HuH-7 (cell line): ENCODE data around the gene SMIM36.
"Not testable (repeated sequence)": the region's sequence is repeated elsewhere in the genome, so short reads cannot be mapped to it uniquely, and the experiment has no call there.

Experiments used
- DNase-seq: peaks from one replicate; pipeline ENCODE4 v3.0.0; 2011; ENCODE audit warnings: low spot score

The SMIM36 gene

DNA sequence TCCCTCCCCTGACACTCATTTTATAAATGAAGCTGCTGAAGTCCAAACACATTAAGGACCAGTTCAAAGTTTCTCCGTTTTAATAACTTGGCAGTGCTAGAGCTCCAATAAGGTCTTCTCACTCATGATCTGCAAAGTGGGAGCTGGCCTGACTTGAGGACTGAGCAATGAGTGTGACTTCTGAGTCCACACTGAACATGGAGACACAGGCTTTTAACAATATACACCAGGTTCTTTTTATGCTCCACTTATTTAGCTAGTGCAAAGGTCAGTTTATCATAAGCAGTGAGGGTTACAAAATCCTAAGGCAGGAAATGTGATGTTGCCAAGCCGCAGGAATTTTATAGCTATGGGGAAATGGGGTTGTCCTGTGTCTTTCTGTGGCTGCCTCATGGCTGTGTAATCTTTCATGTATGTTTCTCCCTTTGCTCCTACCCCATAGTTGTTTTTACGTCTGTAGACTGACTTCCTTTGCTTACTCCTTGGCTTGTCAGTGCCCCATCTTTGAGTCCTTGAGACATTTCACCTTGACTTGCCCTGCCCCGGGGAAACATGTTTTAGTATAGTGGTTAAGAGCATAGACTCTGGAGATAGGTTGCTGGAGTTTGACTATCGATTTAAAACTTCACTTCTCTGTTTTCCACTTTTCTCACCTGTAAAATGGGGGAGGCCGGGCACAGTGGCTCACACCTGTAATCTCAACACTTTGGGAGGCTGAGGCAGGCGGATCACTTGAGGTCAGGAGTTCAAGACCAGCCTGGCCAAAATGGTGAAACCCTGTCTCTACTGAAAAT, 77.4 kb downstream of the SMIM36 start:
- DNase-seq: peak; percentile 70

DNA sequence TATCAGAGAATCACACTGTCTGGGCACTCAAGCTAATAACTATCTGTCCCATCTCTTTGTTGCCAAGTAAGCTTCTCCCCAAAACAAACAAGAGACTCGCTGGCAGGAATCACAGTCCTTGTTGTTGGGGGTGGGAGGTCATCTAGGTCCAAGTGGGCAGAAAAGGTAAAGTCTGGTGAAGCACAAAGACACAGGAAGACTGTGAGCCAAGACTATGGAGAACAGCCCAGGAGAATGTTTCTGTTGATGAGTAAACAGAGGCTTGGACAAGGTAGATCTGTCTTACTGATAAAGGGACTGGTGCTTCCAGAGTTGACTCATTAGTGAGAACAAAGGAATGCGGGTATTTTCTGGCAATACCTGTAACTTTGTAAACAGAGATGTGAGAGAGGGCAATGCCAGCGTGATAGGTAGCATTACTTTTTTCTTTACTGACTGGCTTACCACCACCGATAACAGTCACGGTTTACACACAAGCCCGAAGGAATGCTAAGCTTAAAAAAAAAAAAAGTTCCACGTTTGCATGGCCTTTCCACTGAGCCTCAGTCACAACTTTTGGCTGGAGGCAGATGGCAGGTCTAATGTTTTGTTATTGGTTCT, 78.1 kb downstream of the SMIM36 start:
- DNase-seq: no peak

DNA sequence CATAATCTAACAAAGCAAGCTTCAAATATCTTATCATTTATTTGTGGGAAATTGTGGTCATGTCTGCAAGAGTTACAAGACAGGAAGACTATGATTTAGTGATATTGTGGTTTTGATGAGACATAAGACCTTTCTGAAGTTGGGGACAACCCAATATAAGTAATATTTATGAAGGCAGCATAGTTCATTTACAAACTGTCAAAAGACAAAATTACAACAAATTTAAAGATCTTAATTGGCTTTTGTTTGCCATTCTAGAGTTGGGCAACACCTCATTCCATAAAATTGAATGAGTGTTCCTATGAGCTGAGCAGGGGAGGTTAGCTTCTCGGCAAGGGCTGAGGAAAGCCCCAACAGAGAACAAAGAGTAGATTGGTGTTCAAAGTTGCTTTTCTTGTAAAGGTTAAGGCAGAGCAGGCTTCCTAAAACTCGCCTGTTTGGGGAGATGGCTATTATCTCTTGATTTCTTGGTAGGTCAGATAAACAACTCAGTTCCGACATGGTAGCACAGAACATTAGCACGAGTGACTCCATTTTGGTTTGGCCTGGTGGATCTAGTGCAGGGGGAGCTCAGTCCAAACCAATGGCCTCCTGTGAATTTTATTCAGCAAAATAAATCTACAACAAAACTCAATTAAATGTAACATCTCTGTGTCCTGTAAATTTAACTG, 78.8 kb downstream of the SMIM36 start:
- DNase-seq: no peak

DNA sequence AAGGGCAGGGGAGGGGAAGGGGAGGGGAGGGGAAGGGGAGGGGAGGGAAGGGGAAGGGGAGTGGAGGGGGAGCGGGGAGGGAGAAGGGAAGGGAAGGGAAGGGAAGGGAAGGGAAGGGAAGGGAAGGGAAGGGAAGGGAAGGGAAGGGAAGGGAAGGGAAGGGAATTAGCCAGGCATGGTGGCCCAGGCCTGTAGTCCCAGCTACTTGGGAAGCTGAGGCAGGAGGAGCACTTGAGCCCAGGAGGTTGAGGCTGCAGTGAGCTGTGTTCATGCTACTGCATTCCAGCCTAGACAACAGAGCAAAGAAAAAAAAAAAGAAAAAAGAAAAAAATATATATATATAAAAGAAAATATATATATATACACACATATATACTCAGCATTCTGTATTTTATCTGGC, 79.3 kb downstream of the SMIM36 start:
- not testable (repeated sequence) for DNase-seq

DNA sequence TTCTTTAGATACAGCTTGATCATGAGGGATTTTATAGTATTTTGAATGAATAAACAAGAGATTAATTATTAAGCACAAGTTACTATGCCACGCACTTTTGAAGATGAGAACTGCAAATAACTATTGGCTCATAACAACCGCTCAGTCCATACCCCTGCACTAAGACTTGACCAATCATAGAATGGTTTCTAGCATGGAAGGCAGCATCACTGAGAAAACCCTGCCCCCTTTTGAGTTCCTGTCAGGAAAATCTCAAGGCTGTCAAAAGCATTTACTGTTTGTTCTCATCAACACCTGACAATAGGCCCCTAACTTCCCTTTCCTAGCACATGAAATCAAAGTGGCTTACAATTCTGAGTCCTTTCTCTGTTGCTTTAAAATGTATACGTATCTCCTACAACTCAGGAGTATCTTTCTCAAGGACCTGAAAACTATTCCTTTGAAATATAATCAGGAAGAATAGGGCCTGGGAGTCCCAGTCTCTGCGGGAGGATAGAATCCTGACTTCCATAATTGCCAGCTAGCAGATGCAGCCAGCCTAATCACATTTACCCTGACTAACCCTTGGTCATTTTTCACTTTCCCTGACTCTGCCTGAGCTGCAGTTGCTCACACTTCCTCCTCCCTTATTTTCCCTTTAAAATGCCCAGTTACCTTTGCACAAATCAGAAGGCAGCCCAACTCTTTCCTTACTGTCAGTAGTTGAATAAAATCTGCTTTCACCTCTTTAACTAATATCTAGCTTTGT, 80.5 kb downstream of the SMIM36 start:
- no peak for DNase-seq

DNA sequence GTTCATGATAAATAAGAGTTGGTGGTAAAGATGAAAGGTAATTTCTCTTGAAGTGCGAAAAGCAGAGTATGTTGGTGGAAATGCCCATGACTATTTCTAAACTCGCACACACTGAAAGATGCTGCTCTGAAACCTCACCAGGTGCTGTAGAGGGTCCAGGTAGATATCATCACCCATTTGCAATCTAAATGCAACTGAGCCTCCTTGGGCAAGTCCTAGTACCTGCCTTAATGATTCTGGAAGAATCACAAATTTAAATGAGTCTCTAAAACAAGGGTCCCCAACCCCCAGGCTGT, 83.7 kb downstream of the SMIM36 start:
- DNase-seq: no peak

DNA sequence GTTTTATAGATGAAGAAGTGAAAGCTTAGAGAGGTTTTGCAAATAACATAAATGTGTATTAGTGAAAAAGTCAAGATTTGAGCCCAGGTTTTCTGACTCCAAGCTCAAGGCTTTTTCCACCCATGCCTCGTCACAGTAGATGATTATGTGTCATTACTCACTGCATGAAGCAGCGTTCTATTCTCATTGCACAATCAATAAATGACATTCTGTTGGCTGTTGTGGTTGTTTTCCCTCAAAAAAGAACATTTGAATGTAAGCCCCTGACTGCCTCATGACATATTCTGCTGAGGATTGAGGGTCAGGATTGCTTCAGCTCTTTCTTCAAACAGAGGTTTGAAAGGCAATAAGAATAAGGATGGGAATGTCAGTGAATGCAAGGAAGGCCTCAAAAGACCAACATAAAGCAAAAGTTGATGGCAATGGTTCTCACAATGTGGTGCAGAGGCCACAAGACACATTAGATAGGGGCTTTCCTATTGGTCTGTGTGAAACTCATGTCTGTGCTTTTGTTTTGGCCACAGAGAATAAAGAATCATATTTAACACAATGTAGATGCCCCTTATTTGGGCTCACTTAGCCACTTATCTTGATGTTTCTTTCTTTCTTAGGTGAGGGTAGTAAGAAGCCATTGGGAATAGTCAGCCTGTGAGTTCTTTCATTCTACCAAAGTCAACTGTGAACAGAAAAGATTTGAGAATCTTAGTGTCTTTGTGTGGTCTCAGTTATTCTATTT, 84.2 kb downstream of the SMIM36 start:
- DNase-seq: no peak

DNA sequence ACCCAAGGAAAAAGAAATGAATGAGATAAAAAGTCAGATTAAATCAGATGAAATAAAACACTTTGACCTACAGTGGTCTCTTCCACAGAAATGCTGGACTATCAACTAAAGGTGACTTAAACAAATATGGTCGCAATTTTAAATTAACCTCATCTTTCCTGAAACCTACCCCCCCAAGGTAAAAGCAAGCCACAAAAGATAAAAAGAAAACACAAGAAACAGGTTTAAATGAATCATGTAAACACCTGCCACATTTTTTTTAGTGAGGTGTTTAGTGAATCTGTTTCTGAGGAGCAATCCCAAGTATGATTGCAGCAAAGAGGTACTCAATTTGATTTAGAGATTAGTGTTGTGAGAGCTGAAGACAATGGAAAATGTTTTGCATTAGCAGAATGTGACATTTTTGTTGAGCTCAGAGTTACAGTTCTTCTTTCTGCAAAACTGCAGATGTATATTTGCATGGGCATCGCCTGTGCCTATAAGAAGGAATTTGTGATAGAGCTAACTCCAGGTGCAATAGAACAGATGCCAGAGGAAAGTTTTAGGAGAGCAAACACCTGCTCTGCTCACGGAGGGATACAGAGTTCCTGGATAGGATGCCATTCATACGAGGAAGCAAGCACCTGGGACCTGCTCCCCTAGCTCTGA, 86.2 kb downstream of the SMIM36 start:
- no peak for DNase-seq

DNA sequence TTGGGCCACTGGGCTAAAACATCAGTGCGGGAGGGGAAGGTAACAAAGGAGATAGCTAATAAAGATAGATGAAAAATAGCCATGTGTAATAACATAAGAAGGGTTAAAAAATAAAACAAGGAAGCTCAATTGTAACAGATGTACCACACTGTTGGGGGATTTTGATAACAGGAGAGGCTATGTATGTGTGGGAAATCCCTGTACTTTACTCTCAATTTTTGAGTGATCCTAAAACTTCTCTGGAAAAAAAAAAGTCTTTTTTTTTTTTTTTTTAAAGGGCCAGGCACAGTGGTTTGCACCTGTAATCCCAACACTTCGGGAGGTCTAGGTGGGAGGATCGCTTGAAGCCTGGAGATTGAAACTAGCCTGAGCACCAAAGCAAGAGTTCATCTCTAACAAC, 87.7 kb downstream of the SMIM36 start:
- DNase-seq: no peak

DNA sequence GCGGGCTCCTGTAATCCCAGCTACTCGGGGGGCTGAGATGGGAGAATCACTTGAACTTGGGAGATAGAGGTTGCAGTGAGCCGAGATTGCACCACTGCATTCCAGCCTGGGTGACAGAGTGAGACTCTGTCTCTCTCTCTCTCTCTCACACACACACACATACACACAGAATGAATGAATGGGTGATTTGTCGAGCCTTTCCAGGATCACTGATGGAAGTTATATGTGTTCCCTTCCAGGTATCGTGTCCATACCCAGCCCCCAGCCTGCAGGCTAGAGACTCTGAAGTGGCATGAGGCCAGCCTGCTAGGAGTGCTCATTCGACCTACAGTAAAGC, 88.5 kb downstream of the SMIM36 start:
- not testable (repeated sequence) for DNase-seq

DNA sequence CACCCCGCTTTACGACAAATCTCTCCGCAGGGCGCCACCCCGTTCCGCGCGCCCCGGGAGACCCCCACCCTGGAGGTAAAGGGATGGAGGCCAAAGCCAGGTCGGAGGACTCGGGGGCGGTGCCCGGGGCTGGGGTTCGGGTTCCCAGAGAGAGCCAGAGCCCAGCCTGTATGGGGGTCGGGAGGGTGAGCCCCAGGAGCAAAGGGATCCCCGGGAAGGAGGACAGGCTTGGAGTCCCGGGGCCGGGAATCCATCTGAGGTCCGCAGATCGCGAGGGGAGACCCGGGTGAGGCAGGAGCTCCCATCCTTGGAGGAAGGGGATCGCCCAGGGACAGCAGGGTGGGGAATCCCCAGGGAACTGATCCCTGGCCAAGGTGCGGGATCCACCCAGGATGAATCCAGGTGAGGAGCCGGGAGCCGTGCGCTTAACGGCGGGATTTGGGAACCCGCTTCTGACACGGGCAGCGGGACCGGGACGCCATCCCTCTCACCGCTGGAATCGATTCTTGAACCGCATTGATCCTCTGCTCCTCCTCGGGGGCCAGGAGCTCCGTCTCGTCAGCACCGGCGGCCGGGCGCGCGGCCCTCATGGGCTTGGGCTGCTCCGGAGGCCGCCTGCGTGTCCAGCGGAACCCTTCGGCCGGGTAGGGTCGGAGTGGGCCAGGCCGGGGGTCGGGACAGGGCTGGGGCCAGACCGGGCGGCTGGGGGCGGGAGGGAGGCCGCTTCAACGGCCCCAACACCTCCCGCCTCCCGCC, 89.9 kb downstream of the SMIM36 start, which contains the start of gene MMD:
Gene MMD, minus strand, starts transcription at position 657 of the 756 bp plus-strand sequence. Its CDS starts 140 bp downstream, at position 517.
- peak; percentile 61 for DNase-seq

DNA sequence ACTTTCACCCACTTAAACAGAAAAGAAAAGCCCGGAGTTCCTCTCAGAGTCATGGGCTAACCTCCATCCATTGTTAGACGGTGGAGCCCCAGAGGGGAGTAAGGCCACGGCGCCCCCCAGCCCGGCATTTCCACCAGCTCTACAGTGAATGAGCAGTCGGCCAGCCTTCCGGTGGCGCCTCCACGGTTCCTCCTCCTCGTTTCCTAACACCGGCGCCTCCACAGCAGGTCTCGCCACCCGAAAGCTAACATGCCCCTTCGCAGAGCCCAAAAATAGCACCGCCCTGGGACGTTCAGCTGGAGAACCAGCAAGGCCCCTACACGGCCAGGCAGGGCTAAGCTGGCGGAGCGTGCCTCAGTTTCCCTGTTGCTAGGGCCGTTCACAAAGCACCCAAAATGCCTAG, 90.5 kb downstream of the SMIM36 start:
- DNase-seq: no peak

DNA sequence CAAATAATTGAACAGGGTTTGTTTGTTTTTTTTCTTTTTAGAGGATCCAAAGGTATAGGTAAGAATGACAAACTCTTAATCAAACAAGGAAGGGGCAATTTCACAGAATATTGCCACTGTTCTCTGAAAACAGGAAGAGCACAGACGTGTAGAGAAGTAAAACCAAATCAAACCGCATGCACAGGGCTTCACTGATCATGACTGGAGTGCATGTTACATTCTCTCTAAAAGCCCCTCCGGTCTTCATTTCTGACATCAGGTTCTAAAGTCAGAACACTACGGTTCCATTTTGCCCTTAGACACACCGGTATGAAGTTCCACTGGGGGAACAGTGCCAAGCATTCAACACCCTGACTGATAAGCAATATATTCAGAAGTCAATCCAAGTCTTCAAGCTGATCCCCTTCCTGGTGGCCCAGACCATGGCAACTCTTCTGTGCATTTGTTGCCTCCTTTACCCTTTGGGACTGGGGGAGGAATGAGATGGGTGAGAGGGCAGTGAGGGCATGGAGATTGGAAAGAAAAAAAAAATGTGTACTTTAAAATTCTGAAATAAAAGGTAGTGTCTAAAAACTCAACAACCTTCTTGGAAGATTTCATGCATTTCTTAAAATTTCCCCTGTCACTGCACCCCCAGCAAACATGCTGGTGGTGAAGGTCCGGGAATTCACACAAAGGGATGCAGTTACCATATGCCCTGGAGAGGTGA, 91.0 kb downstream of the SMIM36 start:
- DNase-seq: no peak

DNA sequence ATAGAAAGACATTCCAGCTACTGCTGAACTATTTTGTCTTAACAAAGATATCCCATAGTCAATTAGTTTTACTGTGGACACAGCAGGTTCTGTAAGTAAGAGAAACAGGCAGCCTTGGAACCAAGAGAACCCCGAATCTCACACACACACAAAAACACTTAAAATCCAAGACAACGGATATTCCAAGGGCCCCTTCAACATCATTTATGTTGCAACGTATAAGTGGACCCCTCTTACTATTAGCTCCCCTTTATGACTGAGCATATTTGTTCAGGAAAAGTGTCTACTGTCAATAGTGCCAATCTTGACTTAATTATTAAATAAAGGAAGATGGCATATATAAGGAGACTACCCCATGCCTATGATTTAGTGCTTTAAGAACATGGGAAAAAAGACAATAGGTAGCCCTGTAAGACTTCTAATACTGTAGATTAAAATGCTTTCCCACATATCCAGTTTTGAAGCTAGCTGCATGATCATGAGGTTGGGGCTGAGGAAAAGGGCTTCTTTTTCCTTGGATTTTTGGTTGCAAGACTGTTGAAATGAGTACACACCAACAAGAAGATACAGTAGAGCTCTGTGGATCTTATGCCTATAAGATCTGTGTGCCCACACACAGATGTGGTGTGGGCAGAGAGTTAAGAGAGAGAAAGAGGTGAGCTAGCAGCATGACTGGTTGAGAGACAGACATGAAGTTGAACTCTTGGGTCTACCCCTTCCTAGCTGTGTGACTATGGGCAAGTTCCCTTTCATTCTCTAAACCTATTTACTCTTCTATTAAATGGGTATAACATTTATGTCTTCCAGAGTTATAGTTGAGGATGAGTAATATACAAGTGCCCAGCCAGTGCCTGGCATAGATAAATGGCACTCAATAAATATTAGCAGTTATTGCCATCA, 92.6 kb downstream of the SMIM36 start:
- DNase-seq: no peak

DNA sequence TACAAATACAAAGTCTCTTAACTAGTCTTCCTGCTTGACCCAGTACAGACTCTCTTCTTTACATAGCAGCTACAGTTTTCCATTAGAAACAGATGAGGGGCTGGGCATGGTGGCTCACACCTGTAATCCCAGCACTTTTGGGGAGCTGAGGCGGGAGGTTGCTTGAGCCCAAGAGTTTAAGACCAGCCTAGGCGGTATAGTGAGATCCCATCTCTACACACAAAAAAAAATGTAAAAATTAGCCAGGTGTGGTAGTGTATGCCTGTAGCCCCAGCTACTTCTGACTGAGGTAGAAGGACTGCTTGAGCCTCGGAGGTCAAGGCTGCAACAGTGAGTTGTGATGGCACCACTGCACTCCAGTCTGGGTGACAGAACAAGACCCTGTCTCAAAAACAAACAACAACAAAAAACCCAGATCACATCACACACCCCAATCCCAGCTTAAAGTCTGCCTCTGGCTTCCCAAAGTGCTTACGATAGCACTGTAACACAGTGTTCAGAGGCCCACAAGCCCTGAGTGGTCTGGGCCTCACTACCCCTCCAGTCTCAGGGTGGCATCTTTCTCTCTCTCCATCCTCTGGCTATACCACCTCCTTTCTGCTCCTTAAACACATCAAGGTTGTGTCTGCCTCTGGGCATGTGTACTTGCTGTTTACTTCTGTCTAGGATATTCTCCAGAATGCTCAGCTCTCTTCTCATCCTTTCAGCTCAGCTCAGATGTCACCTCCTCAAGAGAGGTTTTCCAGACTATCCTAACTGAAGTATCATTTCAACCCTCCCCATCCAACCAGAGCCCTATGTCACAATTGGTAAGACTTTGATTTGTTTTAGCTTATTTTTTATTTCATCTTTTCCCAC, 93.6 kb downstream of the SMIM36 start:
- no peak for DNase-seq

DNA sequence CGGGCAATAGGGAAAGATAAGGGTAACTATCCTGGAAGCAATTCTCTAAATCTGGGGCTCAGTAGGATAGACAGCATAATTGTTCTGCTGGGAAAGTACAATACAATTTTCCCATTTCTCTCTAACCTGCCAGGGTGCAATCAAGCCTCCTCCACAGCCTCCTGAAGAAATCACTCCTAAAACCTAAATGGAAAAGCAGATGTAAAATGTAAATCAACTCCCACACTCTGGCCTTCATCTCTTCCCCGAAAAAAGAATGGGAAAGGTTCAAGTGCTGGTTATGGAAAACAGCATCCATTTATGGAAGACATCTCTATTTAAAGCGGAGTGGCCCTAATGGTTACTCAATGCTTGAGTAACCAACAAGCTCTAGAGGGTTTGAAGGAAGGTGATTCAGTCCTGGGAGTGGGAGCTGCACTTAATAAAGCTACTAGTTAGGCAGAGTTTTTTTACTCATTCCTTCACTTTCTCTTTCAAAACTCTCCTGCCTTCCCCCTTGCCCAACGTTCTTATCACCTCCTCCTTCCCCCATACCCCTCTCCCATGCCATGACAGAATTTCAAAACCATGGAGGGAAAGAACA, 94.7 kb downstream of the SMIM36 start:
- DNase-seq: no peak

DNA sequence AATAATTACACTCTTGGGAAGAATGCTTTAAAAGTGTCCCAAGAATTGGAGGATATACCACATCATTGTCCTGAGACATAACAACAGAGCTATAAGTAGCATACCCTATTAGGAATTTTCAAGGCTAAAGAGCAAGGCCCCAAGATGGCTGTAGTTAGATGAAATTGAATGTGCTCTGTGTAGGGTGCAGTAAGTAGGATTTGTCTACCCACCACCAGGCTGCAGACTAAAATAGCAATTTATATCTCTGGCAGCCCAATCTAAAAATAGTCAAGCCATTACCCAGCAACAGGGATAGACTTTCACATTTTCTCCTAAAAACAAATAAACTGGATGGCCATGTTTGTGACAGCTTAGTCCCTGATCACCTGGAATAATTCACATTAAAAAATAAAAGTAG, 95.3 kb downstream of the SMIM36 start:
- DNase-seq: no peak

DNA sequence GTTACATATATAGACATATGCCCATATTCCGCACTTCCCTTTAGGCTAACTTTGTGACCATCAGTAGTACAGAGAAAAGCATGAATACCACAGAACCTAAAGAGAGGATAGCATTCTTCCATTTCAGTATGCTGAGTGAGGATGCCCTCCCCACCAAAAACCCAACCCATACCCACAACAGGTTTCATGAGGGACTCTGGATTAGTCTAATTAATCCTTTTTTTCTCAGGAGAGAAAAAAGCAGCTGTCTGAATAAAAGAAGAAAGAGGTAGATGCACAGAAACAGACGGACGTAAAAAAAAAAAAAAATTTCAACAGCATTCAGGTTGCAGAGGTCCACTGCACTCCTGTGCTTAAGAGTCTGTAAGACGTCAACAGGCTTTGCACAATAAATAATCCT, 96.3 kb downstream of the SMIM36 start:
- no peak for DNase-seq
